Measurements from ENCODE around the gene CUTC. TPM values are rescaled to one million over a fixed set of nuclear protein-coding genes. Genes with fewer than 3 reads are reported as not detected.

CUTC gene
- polyA plus RNA-seq, 2 of the 4 experiments (the other 2 are of a cell fraction), result 47.6 to 66.5 TPM

GRCh38 chr10:99788598-99789256 lies 56.7 kb downstream of the CUTC start:
- CTCF ChIA-PET, result interaction anchor here (0.9 to 3.0 kb wide), 7 partner anchors 9 to 57 kb away, joined by 3 to 12 read pairs (median 6); partner anchors contain the start of genes COX15 and CUTC
- POLR2A ChIA-PET, result interaction anchor here (0.7 to 2.5 kb wide), 5 partner anchors 10 to 56 kb away, joined by 3 to 16 read pairs (median 4); partner anchors contain the start of genes COX15 and CUTC
- H3K9me3 ChIP-seq, result no peaks in the 10 kb centered on the region

GRCh38 chr10:99791831-99792230 lies 59.8 kb downstream of the CUTC start:
- POLR2A ChIA-PET, result interaction anchor here (1.3 to 2.1 kb wide), 2 partner anchors 9 to 59 kb away, joined by 3 to 11 read pairs; partner anchors contain the start of genes ABCC2, COX15 and CUTC
- TF ChIP-seq MAX (IDR thresholded peaks at IDR 0.05), result no peak
- TF ChIP-seq MAFK (IDR thresholded peaks at IDR 0.05; ENCODE audit: partially characterized antibody), result peak; percentile 56
- FAIRE-seq, result peak; percentile 13

More at GRCh38 chr10:99788598-99789256, 56.7 kb downstream of the CUTC start:
- peak overlapping the region; percentile 34 for H3K4me3 ChIP-seq
- peaks cover 87% of the 10 kb centered on the region for H3K4me1 ChIP-seq
- FAIRE-seq (no peak), ATAC-seq (peak in 1 of 2 experiments; percentile 16; a peak in 2 of 6 replicates), DNase-seq (ENCODE audit: low read depth in 1 of 2, low spot score in 1 of 2) (no peak)
- WGBS (ENCODE audit: missing lambda C conversion rate), result 28% methylated on average over 6 of the region's 6 CpGs
- peak overlapping the region; percentile 98 to 100 for H3K27ac ChIP-seq
- H3K4me2 ChIP-seq, result peak overlapping the region; percentile 99
- no peak for TF ChIP-seq HDAC2 (IDR thresholded peaks at IDR 0.05)
- TF ChIP-seq CTCF (IDR thresholded peaks at IDR 0.05), result no peak
- no peak for TF ChIP-seq MYC (IDR thresholded peaks at IDR 0.05; ENCODE audit: borderline replicate concordance, low read length)
- TF ChIP-seq ZC3H11A (IDR thresholded peaks at IDR 0.05), result no peak
- no peak for TF ChIP-seq USF2 (IDR thresholded peaks at IDR 0.05)
- TF ChIP-seq KDM1A (IDR thresholded peaks at IDR 0.05; ENCODE audit: low read depth), result no peak
- TF ChIP-seq MAFK (IDR thresholded peaks at IDR 0.05; ENCODE audit: partially characterized antibody), result no peak
- TF ChIP-seq PBX3 (IDR thresholded peaks at IDR 0.05), result no peak
- TF ChIP-seq CEBPB (IDR thresholded peaks at IDR 0.05), result no peak
- no peak for TF ChIP-seq NFE2L2 (conservative IDR thresholded peaks at IDR 0.05; ENCODE audit: low read length)
- TF ChIP-seq TP53 (CRISPR knock-in tag; IDR thresholded peaks at IDR 0.05), result no peak
- TF ChIP-seq GATA3 (IDR thresholded peaks at IDR 0.05; ENCODE audit: borderline replicate concordance), result no peak
- TF ChIP-seq FOSL2 (IDR thresholded peaks at IDR 0.05), result no peak
- no peak for TF ChIP-seq FOSL2 (CRISPR knock-in tag; IDR thresholded peaks at IDR 0.05)
- TF ChIP-seq HEYL (CRISPR knock-in tag; IDR thresholded peaks at IDR 0.05), result no peak

GRCh38 chr10:99793819-99794218 lies 61.8 kb downstream of the CUTC start:
- Histone ChIP-seq H3K4me2 (no peak overlapping the region), H3K27ac (no peak overlapping the region), H3K9me3 (no peaks in the 10 kb centered on the region), H3K4me1 (peaks cover 48% of the 10 kb centered on the region), H3K4me3 (no peak overlapping the region)
- no peak for FAIRE-seq
- no peak for DNase-seq (ENCODE audit: low read depth in 1 of 2, low spot score in 1 of 2)
- WGBS (ENCODE audit: missing lambda C conversion rate), result 91% methylated on average over 4 of the region's 4 CpGs
- CTCF ChIA-PET, result interaction anchor here (0.9 to 4.1 kb wide), 4 partner anchors 16 to 61 kb away, joined by 3 to 21 read pairs (median 4); partner anchors contain the start of genes COX15 and CUTC
- TF ChIP-seq RNF2 (IDR thresholded peaks at IDR 0.05; ENCODE audit: borderline replicate concordance, low read depth) (no peak), RAD21 (conservative IDR thresholded peaks at IDR 0.05 in 1 of 2, IDR thresholded peaks at IDR 0.05 in 1 of 2) (no peak), HOXA7 (CRISPR knock-in tag; IDR thresholded peaks at IDR 0.05) (no peak), POLR2AphosphoS2 (conservative IDR thresholded peaks at IDR 0.05; ENCODE audit: low read length) (no peak), HES2 (IDR thresholded peaks at IDR 0.05) (no peak), HMGXB4 (CRISPR knock-in tag; IDR thresholded peaks at IDR 0.05; ENCODE audit: borderline replicate concordance) (no peak), MAFK (IDR thresholded peaks at IDR 0.05; ENCODE audit: partially characterized antibody) (peak; percentile 59), FOSL2 (IDR thresholded peaks at IDR 0.05) (no peak), FOSL2 (CRISPR knock-in tag; IDR thresholded peaks at IDR 0.05) (peak; percentile 56)
- POLR2A ChIA-PET, result interaction anchor here (2.1 kb wide), 1 partner anchor 61 kb away, joined by 11 read pairs; the partner anchor contains the start of genes COX15 and CUTC
- no peak for ATAC-seq

More at GRCh38 chr10:99791831-99792230, 59.8 kb downstream of the CUTC start:
- H3K4me3 ChIP-seq, result no peak overlapping the region
- peaks cover 65% of the 10 kb centered on the region for H3K4me1 ChIP-seq
- 0 out of 6 replicates have a peak overlapping the region, but pooled peaks of 1 of the 2 experiments have one; percentile 2 for H3K27ac ChIP-seq
- H3K9me3 ChIP-seq, result no peaks in the 10 kb centered on the region
- ATAC-seq, result no peak; a peak in 1 of 6 replicates
- CTCF ChIA-PET, result interaction anchor here (1.8 to 4.1 kb wide), 3 partner anchors 15 to 59 kb away, joined by 5 to 21 read pairs (median 6); partner anchors contain the start of genes COX15 and CUTC
- peak overlapping the region; percentile 31 for H3K4me2 ChIP-seq
- DNase-seq (ENCODE audit: low read depth in 1 of 2, low spot score in 1 of 2), result no peak
- 65% methylated on average over 3 of the region's 3 CpGs for WGBS (ENCODE audit: missing lambda C conversion rate)

Data from A549 (cell line).